Liver (tissue), 9 donors: ENCODE results near the gene MKNK2. TPM values are rescaled to one million over a fixed set of nuclear protein-coding genes. Genes with fewer than 3 reads are reported as not detected.

Source experiments
- DNase-seq: peaks from one replicate; pipeline ENCODE4 v3.0.0-alpha.2; 2017; ENCODE audit warnings: low spot score
- H3K27ac ChIP-seq, 2 donors: one replicate each; pipeline ENCODE4 v1.7.0; 2013; ENCODE audit warnings: inconsistent platforms in 2 of 2, low read length in 2 of 2, control low read depth in 1 of 2, low read depth in 1 of 2, mild to moderate bottlenecking in 1 of 2
- H3K27me3 ChIP-seq, 4 donors: one replicate each; pipeline versions ENCODE4 v1.6.1 to v1.7.0; 2013; ENCODE audit warnings: low read length in 3 of 4, inconsistent platforms in 1 of 4, mild to moderate bottlenecking in 1 of 4, moderate library complexity in 1 of 4; ENCODE audit not compliant: control insufficient read depth in 4 of 4, insufficient read depth in 4 of 4
- H3K36me3 ChIP-seq, 4 donors: one replicate each; pipeline versions ENCODE4 v1.6.1 to v1.7.0; 2013; ENCODE audit warnings: low read length in 3 of 4, mild to moderate bottlenecking in 3 of 4, low read depth in 1 of 4, moderate library complexity in 1 of 4; ENCODE audit not compliant: control insufficient read depth in 4 of 4, insufficient read depth in 3 of 4
- H3K4me1 ChIP-seq, 4 donors: one replicate each; pipeline versions ENCODE4 v1.6.1 to v1.7.0; 2013; ENCODE audit warnings: low read length in 3 of 4, mild to moderate bottlenecking in 3 of 4, moderate library complexity in 1 of 4; ENCODE audit not compliant: control insufficient read depth in 4 of 4, insufficient read depth in 4 of 4
- H3K4me3 ChIP-seq, 3 donors: one replicate each; pipeline versions ENCODE4 v1.6.1 to v1.7.0; 2013; ENCODE audit warnings: low read length in 3 of 3, control low read depth in 1 of 3, low read depth in 1 of 3, mild to moderate bottlenecking in 1 of 3
- H3K9ac ChIP-seq, 2 donors: one replicate each; pipeline ENCODE4 v1.7.0; 2013; ENCODE audit warnings: low read length in 2 of 2, mild to moderate bottlenecking in 2 of 2, moderate library complexity in 2 of 2, control low read depth in 1 of 2, low read depth in 1 of 2
- H3K9me3 ChIP-seq, 4 donors: one replicate each; pipeline versions ENCODE4 v1.6.1 to v1.7.0; 2013; ENCODE audit warnings: low read length in 3 of 4; ENCODE audit not compliant: control insufficient read depth in 4 of 4
- ATF3 ChIP-seq: IDR thresholded peaks from 2 replicates; pipeline ENCODE4 v1.6.1; 2016; ENCODE audit warnings: antibody characterized with exemption
- CTCF ChIP-seq: fragments of 150-350 bp; IDR thresholded peaks from 2 replicates; pipeline ENCODE4 v1.5.1; 2017; ENCODE audit warnings: improper control_type of control experiment, low read depth, low read length; ENCODE audit not compliant: missing input control
- EGR1 ChIP-seq, 2 donors: IDR thresholded peaks; 2 replicates each; pipeline ENCODE4 v1.6.1; 2016 to 2018; ENCODE audit warnings: antibody characterized with exemption in 2 of 2, low read depth in 2 of 2
- FOXA1 ChIP-seq: IDR thresholded peaks from 2 replicates; pipeline ENCODE4 v1.6.1; 2016; ENCODE audit warnings: antibody characterized with exemption
- FOXA2 ChIP-seq: IDR thresholded peaks from 2 replicates; pipeline ENCODE4 v1.6.1; 2016; ENCODE audit warnings: antibody characterized with exemption
- HNF4A ChIP-seq, 2 donors: conservative IDR thresholded peaks; 2 replicates each; pipeline ENCODE4 v1.6.1; 2016; ENCODE audit warnings: antibody characterized with exemption in 2 of 2, mild to moderate bottlenecking in 2 of 2
- HNF4G ChIP-seq: IDR thresholded peaks from 2 replicates; pipeline ENCODE4 v1.6.1; 2016; ENCODE audit warnings: antibody characterized with exemption
- JUND ChIP-seq, 2 donors: IDR thresholded peaks; 2 replicates each; pipeline ENCODE4 v1.6.1; 2016; ENCODE audit warnings: antibody characterized with exemption in 2 of 2
- MAX ChIP-seq: IDR thresholded peaks from 2 replicates; pipeline ENCODE4 v1.6.1; 2016; ENCODE audit warnings: antibody characterized with exemption
- NR2F2 ChIP-seq: IDR thresholded peaks from 2 replicates; pipeline ENCODE4 v1.6.1; 2016; ENCODE audit warnings: antibody characterized with exemption
- REST ChIP-seq: IDR thresholded peaks from 2 replicates; pipeline ENCODE4 v1.6.1; 2016; ENCODE audit warnings: antibody characterized with exemption, mild to moderate bottlenecking
- RXRA ChIP-seq, 2 donors: IDR thresholded peaks; 2 replicates each; pipeline ENCODE4 v1.6.1; 2017 to 2018; ENCODE audit warnings: antibody characterized with exemption in 2 of 2, mild to moderate bottlenecking in 1 of 2
- SP1 ChIP-seq: IDR thresholded peaks from 2 replicates; pipeline ENCODE4 v1.6.1; 2018; ENCODE audit warnings: antibody characterized with exemption, mild to moderate bottlenecking
- TAF1 ChIP-seq: conservative IDR thresholded peaks from 2 replicates; pipeline ENCODE4 v1.6.1; 2016; ENCODE audit warnings: antibody characterized with exemption, mild to moderate bottlenecking
- YY1 ChIP-seq: IDR thresholded peaks from 2 replicates; pipeline ENCODE4 v1.6.1; 2016; ENCODE audit warnings: antibody characterized with exemption, mild to moderate bottlenecking
- ZBTB33 ChIP-seq: IDR thresholded peaks from 2 replicates; pipeline ENCODE4 v1.6.1; 2016; ENCODE audit warnings: antibody characterized with exemption
- WGBS: extraction: QIAGEN DNeasy Blood & Tissue Kit; methylation state at CpG from one replicate; pipeline ENCODE4 v1.1.7; 2013; 5-methylcytosine and 5-hydroxymethylcytosine counted together
- polyA plus RNA-seq, 2 donors: library from polyadenylated mRNA; stranded (reverse) in 1 of 2; unstranded in 1 of 2; fragments of 200-250 nt in 1 of 2; fragments of >200 nt in 1 of 2; fragmentation: Nextera tagmentation in 1 of 2; extraction: Ambion mirVana in 1 of 2; gene quantifications; one replicate each; pipeline versions ENCODE4 v1.2.1 to v1.2.3, GENCODE V29; 2013 to 2015
- total RNA-seq, 2 donors: library from RNA; depleted of rRNA; stranded (reverse); fragments of >200 nt; gene quantifications; one replicate each; pipeline ENCODE4 v1.2.3, GENCODE V29; 2014
- donor health status: healthy.
- donor health status: healthy.
- donor health status: healthy.
- donor health status: healthy.
- donor health status: healthy.

The MKNK2 gene
- total RNA-seq (100 to 1,000 TPM in 1 of 2 donors, 10 to 100 TPM in 1; 49.5 to 105 TPM), polyA plus RNA-seq (10 to 100 TPM; 24.7 to 43.3 TPM)

- peak within 1 kb of the TSS; percentile 67 to 99 for H3K9ac ChIP-seq
- TF ChIP-seq TAF1: no peak
- no peak for TF ChIP-seq JUND (IDR thresholded peaks at IDR 0.05)
- no peak for TF ChIP-seq FOXA2
- no peak for TF ChIP-seq HNF4G
- TF ChIP-seq CTCF: peak; percentile 36
- TF ChIP-seq YY1: peak; percentile 31
- TF ChIP-seq RXRA (IDR thresholded peaks at IDR 0.05): no peak
- TF ChIP-seq REST: peak; percentile 59
- peak; percentile 31 for TF ChIP-seq SP1
- WGBS: 2% methylated on average over 93 of the region's 93 CpGs
- H3K4me3 ChIP-seq: peak within 1 kb of the TSS; percentile 81 to 91 (median 84)
- peaks cover 39 to 64% (median 48%) of the 10 kb centered on the region in 4 donors for H3K4me1 ChIP-seq
- no peaks in the 10 kb centered on the region for H3K9me3 ChIP-seq
- peaks cover 0 to 2% (median 0%) of the 10 kb centered on the region in 4 donors for H3K36me3 ChIP-seq
- DNase-seq: peak; percentile 98
- no peaks in the 10 kb centered on the region for H3K27me3 ChIP-seq
- peak within 1 kb of the TSS; percentile 95 to 99 for H3K27ac ChIP-seq
These were observed at the start of gene MKNK2 for GRCh38 chr19:2050991-2051772. MKNK2 (minus strand) TSS chr19:2051244; CDS start chr19:2050851, 393 bp downstream.

GRCh38 chr19:2100719-2101061 is 49.6 kb upstream of the MKNK2 start:
- Histone ChIP-seq H3K4me1 (peaks cover 4 to 9% (median 7%) of the 10 kb centered on the region in 4 donors), H3K36me3 (peaks cover 7 to 38% (median 13%) of the 10 kb centered on the region in 4 donors), H3K9me3 (no peaks in the 10 kb centered on the region), H3K27me3 (no peaks in the 10 kb centered on the region), H3K4me3 (no peak overlapping the region), H3K27ac (no peak overlapping the region), H3K9ac (no peak overlapping the region)
- 96% methylated on average over 11 of the region's 11 CpGs for WGBS
- no peak for DNase-seq
- no peak for TF ChIP-seq ZBTB33
- TF ChIP-seq TAF1: no peak
- TF ChIP-seq REST: no peak
- no peak for TF ChIP-seq MAX
- no peak for TF ChIP-seq NR2F2
- no peak for TF ChIP-seq HNF4G
- no peak for TF ChIP-seq EGR1 (IDR thresholded peaks at IDR 0.05; ENCODE audit: low read depth in 2 of 2)
- no peak for TF ChIP-seq FOXA1
- TF ChIP-seq ATF3: no peak
- no peak for TF ChIP-seq CTCF
- TF ChIP-seq JUND (IDR thresholded peaks at IDR 0.05): no peak
- no peak for TF ChIP-seq HNF4A (conservative IDR thresholded peaks at IDR 0.05)
- no peak for TF ChIP-seq FOXA2
- TF ChIP-seq YY1: no peak
